ENCODE data around the gene PIPOX. TPM values are rescaled to one million over a fixed set of nuclear protein-coding genes. Genes with fewer than 3 reads are reported as not detected.

PIPOX gene
- total RNA-seq, 2 experiments from 2014 or later: 3.0 TPM

GRCh38 chr17:29034510-29034909, 8.4 kb upstream of the PIPOX start:
- ATAC-seq (no peak), DNase-seq (no peak)
- intact Hi-C loops (cut with micrococcal nuclease): no loop called here
- TF ChIP-seq CTCF (IDR thresholded peaks at IDR 0.05): no peak
- Mint-ChIP-seq H3K4me3 (no peak overlapping the region), H3K36me3 (ENCODE audit: low read depth) (no peaks in the 10 kb centered on the region), H3K27me3 (peaks cover 28% of the 10 kb centered on the region), H3K27ac (no peak overlapping the region), H3K9me3 (peaks cover 5% of the 10 kb centered on the region), H3K4me1 (ENCODE audit: low read depth) (no peaks in the 10 kb centered on the region)
- ChIA-PET CTCF (interaction anchor here (1.6 to 2.6 kb wide), 2 partner anchors 69 to 70 kb away, joined by 3 to 11 read pairs; no protein-coding TSS in a partner anchor), POLR2A (no interaction called here)

GRCh38 chr17:29036584-29036983, 6.4 kb upstream of the PIPOX start:
- TF ChIP-seq CTCF (IDR thresholded peaks at IDR 0.05): no peak
- no peak for ATAC-seq
- Mint-ChIP-seq H3K4me3 (no peak overlapping the region), H3K36me3 (ENCODE audit: low read depth) (no peaks in the 10 kb centered on the region), H3K4me1 (ENCODE audit: low read depth) (no peaks in the 10 kb centered on the region), H3K27ac (no peak overlapping the region), H3K9me3 (peaks cover 5% of the 10 kb centered on the region), H3K27me3 (peaks cover 22% of the 10 kb centered on the region)
- ChIA-PET CTCF (interaction anchor here (1.4 to 5.2 kb wide), 2 partner anchors 13 to 80 kb away, joined by 3 to 19 read pairs; no protein-coding TSS in a partner anchor), POLR2A (interaction anchor here (0.9 to 1.0 kb wide), 2 partner anchors 12 to 69 kb away, joined by 3 read pairs; no protein-coding TSS in a partner anchor)
- intact Hi-C loops (cut with micrococcal nuclease): no loop called here
- DNase-seq: no peak

GRCh38 chr17:29037739-29038084, 5.2 kb upstream of the PIPOX start:
- Mint-ChIP-seq H3K27ac (no peak overlapping the region), H3K4me1 (ENCODE audit: low read depth) (peaks cover 7% of the 10 kb centered on the region), H3K36me3 (ENCODE audit: low read depth) (no peaks in the 10 kb centered on the region), H3K9me3 (peaks cover 5% of the 10 kb centered on the region), H3K27me3 (peaks cover 13% of the 10 kb centered on the region), H3K4me3 (no peak overlapping the region)
- ATAC-seq (no peak), DNase-seq (no peak)
- ChIA-PET POLR2A (interaction anchor here (1.4 kb wide), 1 partner anchor 13 kb away, joined by 6 read pairs; no protein-coding TSS in a partner anchor), CTCF (interaction anchor here (0.7 to 5.2 kb wide), 4 partner anchors 14 to 86 kb away, joined by 3 to 19 read pairs (median 4); no protein-coding TSS in a partner anchor)
- no peak for TF ChIP-seq CTCF (IDR thresholded peaks at IDR 0.05)
- intact Hi-C loops (cut with micrococcal nuclease): no loop called here

- TF ChIP-seq CTCF (IDR thresholded peaks at IDR 0.05): no peak
- ATAC-seq: no peak
- no peaks in the 10 kb centered on the region for H3K36me3 Mint-ChIP-seq (ENCODE audit: low read depth)
- peaks cover 11% of the 10 kb centered on the region for H3K27me3 Mint-ChIP-seq
- no peak overlapping the region for H3K4me3 Mint-ChIP-seq
- no peak overlapping the region for H3K27ac Mint-ChIP-seq
- DNase-seq: no peak
- peaks cover 5% of the 10 kb centered on the region for H3K9me3 Mint-ChIP-seq
- intact Hi-C loops (cut with micrococcal nuclease): no loop called here
- CTCF ChIA-PET: interaction anchor here (1.1 to 5.2 kb wide), 4 partner anchors 14 to 86 kb away, joined by 3 to 19 read pairs (median 4); no protein-coding TSS in a partner anchor
- POLR2A ChIA-PET: interaction anchor here (1.4 kb wide), 1 partner anchor 13 kb away, joined by 6 read pairs; no protein-coding TSS in a partner anchor
- H3K4me1 Mint-ChIP-seq (ENCODE audit: low read depth): peaks cover 9% of the 10 kb centered on the region
Observed at GRCh38 chr17:29038085-29038795, 4.7 kb upstream of the PIPOX start.
